ENCODE results near the gene SYT10. TPM values are rescaled to one million over a fixed set of nuclear protein-coding genes. Genes with fewer than 3 reads are reported as not detected.
"Not testable (repeated sequence)": the region's sequence is repeated elsewhere in the genome, so short reads cannot be mapped to it uniquely, and the experiment has no call there.

The SYT10 gene
- total RNA-seq, 2 experiments from 2014 or later = not detected

GRCh38 chr12:33429468-33429867, 10.2 kb downstream of the SYT10 start:
- ChIA-PET POLR2A (no interaction called here), CTCF (no interaction called here)
- Histone ChIP-seq H3K27me3 (ENCODE audit: control insufficient read depth in 1 of 2, insufficient read depth in 2 of 2, low read length in 2 of 2) (no peaks in the 10 kb centered on the region), H3K4me1 (ENCODE audit: insufficient read depth, low read length) (no peaks in the 10 kb centered on the region), H3K27ac (ENCODE audit: low read depth in 1 of 2, low read length in 2 of 2) (no peak overlapping the region), H3K9me3 (ENCODE audit: control insufficient read depth in 1 of 2, insufficient read depth in 1 of 2, low read length in 2 of 2) (peaks cover 0 to 3% of the 10 kb centered on the region in 2 experiments), H3K4me3 (ENCODE audit: low read length) (no peak overlapping the region), H3K36me3 (ENCODE audit: insufficient read depth, low read length) (no peaks in the 10 kb centered on the region)
- H3K27ac Mint-ChIP-seq = no peak overlapping the region
- no peak for ATAC-seq (ENCODE audit: poor library complexity)
- no peak for DNase-seq
- intact Hi-C loops (cut with DNase I, micrococcal nuclease) = no loop called here
- TF ChIP-seq, protein P1, sequence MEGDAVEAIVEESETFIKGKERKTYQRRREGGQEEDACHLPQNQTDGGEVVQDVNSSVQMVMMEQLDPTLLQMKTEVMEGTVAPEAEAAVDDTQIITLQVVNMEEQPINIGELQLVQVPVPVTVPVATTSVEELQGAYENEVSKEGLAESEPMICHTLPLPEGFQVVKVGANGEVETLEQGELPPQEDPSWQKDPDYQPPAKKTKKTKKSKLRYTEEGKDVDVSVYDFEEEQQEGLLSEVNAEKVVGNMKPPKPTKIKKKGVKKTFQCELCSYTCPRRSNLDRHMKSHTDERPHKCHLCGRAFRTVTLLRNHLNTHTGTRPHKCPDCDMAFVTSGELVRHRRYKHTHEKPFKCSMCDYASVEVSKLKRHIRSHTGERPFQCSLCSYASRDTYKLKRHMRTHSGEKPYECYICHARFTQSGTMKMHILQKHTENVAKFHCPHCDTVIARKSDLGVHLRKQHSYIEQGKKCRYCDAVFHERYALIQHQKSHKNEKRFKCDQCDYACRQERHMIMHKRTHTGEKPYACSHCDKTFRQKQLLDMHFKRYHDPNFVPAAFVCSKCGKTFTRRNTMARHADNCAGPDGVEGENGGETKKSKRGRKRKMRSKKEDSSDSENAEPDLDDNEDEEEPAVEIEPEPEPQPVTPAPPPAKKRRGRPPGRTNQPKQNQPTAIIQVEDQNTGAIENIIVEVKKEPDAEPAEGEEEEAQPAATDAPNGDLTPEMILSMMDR (IDR thresholded peaks at IDR 0.05) = no peak
- no peaks in the 10 kb centered on the region for H3K27me3 Mint-ChIP-seq
- H3K36me3 Mint-ChIP-seq (ENCODE audit: low read depth) = no peaks in the 10 kb centered on the region
- H3K9me3 Mint-ChIP-seq = no peaks in the 10 kb centered on the region
- H3K4me1 Mint-ChIP-seq (ENCODE audit: low read depth) = no peaks in the 10 kb centered on the region
- H3K4me3 Mint-ChIP-seq = no peak overlapping the region

DNA sequence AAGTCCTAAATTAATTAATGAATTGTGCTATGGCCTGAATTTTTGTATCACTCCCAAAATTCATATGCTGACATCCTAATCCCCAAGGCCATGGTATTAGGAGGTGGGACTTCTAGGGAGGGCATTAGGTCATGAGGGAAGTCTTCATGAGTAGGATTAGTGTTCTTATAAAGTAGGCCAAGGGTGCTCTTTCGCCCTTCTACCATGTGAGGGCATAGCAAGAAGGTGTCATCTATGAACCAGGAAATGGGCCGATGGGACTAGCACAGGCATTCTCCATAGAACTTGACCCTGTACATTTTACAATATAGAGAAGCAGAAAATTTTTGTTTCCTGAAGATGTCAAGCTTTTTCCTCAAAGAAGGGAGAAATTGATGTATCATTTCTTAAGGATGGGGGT, 12.5 kb downstream of the SYT10 start:
- Mint-ChIP-seq H3K4me1 (ENCODE audit: low read depth) (no peaks in the 10 kb centered on the region), H3K27me3 (no peaks in the 10 kb centered on the region), H3K4me3 (no peak overlapping the region), H3K27ac (no peak overlapping the region), H3K9me3 (no peaks in the 10 kb centered on the region), H3K36me3 (ENCODE audit: low read depth) (no peaks in the 10 kb centered on the region)
- H3K36me3 ChIP-seq (ENCODE audit: insufficient read depth, low read length) = no peaks in the 10 kb centered on the region
- H3K27ac ChIP-seq (ENCODE audit: low read depth in 1 of 2, low read length in 2 of 2) = no peak overlapping the region
- ChIA-PET CTCF (no interaction called here), POLR2A (no interaction called here)
- ATAC-seq (ENCODE audit: poor library complexity) (no peak), DNase-seq (no peak)
- H3K9me3 ChIP-seq (ENCODE audit: control insufficient read depth in 1 of 2, insufficient read depth in 1 of 2, low read length in 2 of 2) = peaks cover 0 to 3% of the 10 kb centered on the region in 2 experiments
- no peaks in the 10 kb centered on the region for H3K27me3 ChIP-seq (ENCODE audit: control insufficient read depth in 1 of 2, insufficient read depth in 2 of 2, low read length in 2 of 2)
- H3K4me3 ChIP-seq (ENCODE audit: low read length) = no peak overlapping the region
- TF ChIP-seq, protein P1 (IDR thresholded peaks at IDR 0.05) = no peak
- H3K4me1 ChIP-seq (ENCODE audit: insufficient read depth, low read length) = no peaks in the 10 kb centered on the region
- intact Hi-C loops (cut with DNase I, micrococcal nuclease) = no loop called here

GRCh38 chr12:33423706-33424105, 15.9 kb downstream of the SYT10 start:
- Histone ChIP-seq H3K27ac (ENCODE audit: low read depth in 1 of 2, low read length in 2 of 2) (no peak overlapping the region), H3K9me3 (ENCODE audit: control insufficient read depth in 1 of 2, insufficient read depth in 1 of 2, low read length in 2 of 2) (peaks cover 0 to 2% of the 10 kb centered on the region in 2 experiments), H3K4me1 (ENCODE audit: insufficient read depth, low read length) (no peaks in the 10 kb centered on the region), H3K27me3 (ENCODE audit: control insufficient read depth in 1 of 2, insufficient read depth in 2 of 2, low read length in 2 of 2) (no peaks in the 10 kb centered on the region), H3K36me3 (ENCODE audit: insufficient read depth, low read length) (no peaks in the 10 kb centered on the region), H3K4me3 (ENCODE audit: low read length) (no peak overlapping the region)
- no peak for DNase-seq
- Mint-ChIP-seq H3K27ac (no peak overlapping the region), H3K36me3 (ENCODE audit: low read depth) (no peaks in the 10 kb centered on the region), H3K9me3 (no peaks in the 10 kb centered on the region), H3K4me1 (ENCODE audit: low read depth) (no peaks in the 10 kb centered on the region), H3K27me3 (no peaks in the 10 kb centered on the region), H3K4me3 (no peak overlapping the region)
- TF ChIP-seq, protein P1 (IDR thresholded peaks at IDR 0.05) = no peak
- ChIA-PET CTCF (no interaction called here), POLR2A (no interaction called here)
- ATAC-seq (ENCODE audit: poor library complexity) = no peak
- intact Hi-C loops (cut with DNase I, micrococcal nuclease) = no loop called here

GRCh38 chr12:33412410-33412809, 27.2 kb downstream of the SYT10 start:
- H3K4me1 ChIP-seq (ENCODE audit: insufficient read depth, low read length); H3K9me3 ChIP-seq (ENCODE audit: control insufficient read depth in 1 of 2, insufficient read depth in 1 of 2, low read length in 2 of 2); H3K27me3 ChIP-seq (ENCODE audit: control insufficient read depth in 1 of 2, insufficient read depth in 2 of 2, low read length in 2 of 2); H3K27me3 Mint-ChIP-seq; H3K4me3 ChIP-seq (ENCODE audit: low read length); DNase-seq; ATAC-seq (ENCODE audit: poor library complexity); H3K27ac Mint-ChIP-seq; H3K4me1 Mint-ChIP-seq (ENCODE audit: low read depth); H3K9me3 Mint-ChIP-seq; H3K36me3 ChIP-seq (ENCODE audit: insufficient read depth, low read length); H3K36me3 Mint-ChIP-seq (ENCODE audit: low read depth); H3K27ac ChIP-seq (ENCODE audit: low read depth in 1 of 2, low read length in 2 of 2); CTCF ChIA-PET; intact Hi-C loops (cut with DNase I, micrococcal nuclease); POLR2A ChIA-PET; H3K4me3 Mint-ChIP-seq: not testable (repeated sequence)
